WTC11 (cell line): Measurements from ENCODE around the gene PPP1R37. TPM values are rescaled to one million over a fixed set of nuclear protein-coding genes. Genes with fewer than 3 reads are reported as not detected.

Experiments
- ATAC-seq: fragments of 200-7000 bp; cut with Tn5 transposase; 2 replicates; pipeline ENCODE4 v1.10.0; 2021; ENCODE audit warnings: mild to moderate bottlenecking, moderate library complexity
- CTCF ChIA-PET: fragments of 300-600 bp; sonication (Branson Sonifier 250); formaldehyde crosslinking; loops from one replicate; lab custom pipeline; 2021; ENCODE audit warnings: antibody characterized with exemption; lab: Charles Lee
- POLR2A ChIA-PET: fragments of 350-600 bp; sonication (Branson Sonifier 250); formaldehyde crosslinking; loops from one replicate; lab custom pipeline; 2021; ENCODE audit warnings: antibody characterized with exemption; lab: Charles Lee
- DNase-seq: peaks from one replicate; pipeline ENCODE4 v3.0.0; 2021; ENCODE audit warnings: low spot score
- H3K27ac Mint-ChIP-seq: 2 replicates; pipeline ENCODE4 v1.8.0; 2021; ENCODE audit warnings: mixed read lengths
- H3K27me3 Mint-ChIP-seq: 2 replicates; pipeline ENCODE4 v1.8.0; 2021; ENCODE audit warnings: low read depth, mild to moderate bottlenecking, moderate library complexity, mixed read lengths
- H3K36me3 Mint-ChIP-seq: 2 replicates; pipeline ENCODE4 v1.8.0; 2021; ENCODE audit warnings: mixed read lengths
- H3K4me1 Mint-ChIP-seq: 2 replicates; pipeline ENCODE4 v1.8.0; 2022; ENCODE audit warnings: mixed read lengths
- H3K4me3 Mint-ChIP-seq: 2 replicates; pipeline ENCODE4 v1.8.0; 2021; ENCODE audit warnings: mild to moderate bottlenecking, moderate library complexity, mixed read lengths
- H3K9me3 Mint-ChIP-seq: 2 replicates; pipeline ENCODE4 v1.8.0; 2021; ENCODE audit warnings: mixed read lengths
- ARID4B ChIP-seq: sonication (generic); formaldehyde crosslinking; IDR thresholded peaks from 2 replicates; pipeline ENCODE4 v1.8.0; 2023; ENCODE audit warnings: missing genetic modification reagents, mild to moderate bottlenecking, borderline replicate concordance
- ATF1 ChIP-seq: sonication (generic); formaldehyde crosslinking; IDR thresholded peaks from 2 replicates; pipeline ENCODE4 v1.8.1; 2023; ENCODE audit warnings: mild to moderate bottlenecking, moderate library complexity, missing genetic modification reagents
- CDX4 ChIP-seq: fragments of 250-450 bp; sonication (Bioruptor Pico); IDR thresholded peaks from 2 replicates; pipeline ENCODE4 v1.9.0; 2021; ENCODE audit warnings: moderate library complexity, mild to moderate bottlenecking, inconsistent platforms, borderline replicate concordance
- ELF4 ChIP-seq: sonication (generic); formaldehyde crosslinking; IDR thresholded peaks from 2 replicates; pipeline ENCODE4 v1.8.1; 2022; ENCODE audit warnings: low read depth, mild to moderate bottlenecking, moderate library complexity, missing genetic modification reagents
- EMX1 ChIP-seq: fragments of 250-450 bp; sonication (Bioruptor Pico); IDR thresholded peaks from 2 replicates; pipeline ENCODE4 v1.8.0; 2021; ENCODE audit warnings: mild to moderate bottlenecking
- FOXP4 ChIP-seq: sonication (generic); formaldehyde crosslinking; IDR thresholded peaks from 2 replicates; pipeline ENCODE4 v1.8.0; 2022; ENCODE audit warnings: mild to moderate bottlenecking, missing genetic modification reagents
- GABPB1 ChIP-seq: sonication (generic); formaldehyde crosslinking; IDR thresholded peaks from 2 replicates; pipeline ENCODE4 v1.8.1; 2023; ENCODE audit warnings: mild to moderate bottlenecking, missing genetic modification reagents
- GRHL2 ChIP-seq: fragments of 250-450 bp; sonication (Bioruptor Pico); IDR thresholded peaks from 2 replicates; pipeline ENCODE4 v1.8.0; 2022; ENCODE audit warnings: mild to moderate bottlenecking, moderate library complexity; ENCODE audit not compliant: insufficient replicate concordance, severe bottlenecking
- IRF2 ChIP-seq: sonication (generic); formaldehyde crosslinking; IDR thresholded peaks from 2 replicates; pipeline ENCODE4 v1.8.0; 2022; ENCODE audit warnings: low read depth, missing genetic modification reagents, borderline replicate concordance
- MLX ChIP-seq: sonication (generic); formaldehyde crosslinking; IDR thresholded peaks from 2 replicates; pipeline ENCODE4 v1.8.1; 2023; ENCODE audit warnings: mild to moderate bottlenecking, missing genetic modification reagents, moderate library complexity
- NFYB ChIP-seq: sonication (generic); formaldehyde crosslinking; conservative IDR thresholded peaks from 2 replicates; pipeline ENCODE4 v1.8.0; 2022; ENCODE audit warnings: low read depth, missing genetic modification reagents
- OVOL2 ChIP-seq: fragments of 250-450 bp; sonication (Bioruptor Pico); IDR thresholded peaks from 2 replicates; pipeline ENCODE4 v1.9.0; 2021; ENCODE audit warnings: mild to moderate bottlenecking, borderline replicate concordance
- RORB ChIP-seq: fragments of 250-450 bp; sonication (Bioruptor Pico); IDR thresholded peaks from 2 replicates; pipeline ENCODE4 v1.9.0; 2021; ENCODE audit warnings: mild to moderate bottlenecking
- SMAD3 ChIP-seq: sonication (generic); formaldehyde crosslinking; IDR thresholded peaks from 2 replicates; pipeline ENCODE4 v1.8.0; 2022; ENCODE audit warnings: missing genetic modification reagents, mild to moderate bottlenecking, borderline replicate concordance
- STAT6 ChIP-seq: sonication (generic); formaldehyde crosslinking; conservative IDR thresholded peaks from 2 replicates; pipeline ENCODE4 v1.8.1; 2023; ENCODE audit warnings: mild to moderate bottlenecking, low read depth, missing genetic modification reagents, moderate library complexity
- ZBTB21 ChIP-seq: sonication (generic); formaldehyde crosslinking; IDR thresholded peaks from 2 replicates; pipeline ENCODE4 v1.8.1; 2023; ENCODE audit warnings: mild to moderate bottlenecking, missing genetic modification reagents, borderline replicate concordance
- ZNF121 ChIP-seq: sonication (generic); formaldehyde crosslinking; IDR thresholded peaks from 2 replicates; pipeline ENCODE4 v1.8.0; 2023; ENCODE audit warnings: missing genetic modification reagents
- ZNF232 ChIP-seq: sonication (generic); formaldehyde crosslinking; IDR thresholded peaks from 2 replicates; pipeline ENCODE4 v1.8.0; 2022; ENCODE audit warnings: mild to moderate bottlenecking, missing genetic modification reagents
- ZNF671 ChIP-seq: fragments of 250-450 bp; sonication (Bioruptor Pico); IDR thresholded peaks from 2 replicates; pipeline ENCODE4 v1.8.0; 2021; ENCODE audit warnings: mild to moderate bottlenecking
- total RNA-seq: library from RNA; stranded (reverse); gene quantifications from 3 replicates; pipeline ENCODE4 v1.2.3, GENCODE V29; 2021

Gene PPP1R37
- total RNA-seq, 1 experiment from 2014 or later = 35.4 TPM

GRCh38 chr19:45151821-45152503 lies 59.0 kb downstream of the PPP1R37 start (continued):
- TF ChIP-seq ARID4B = no peak
- 0 out of 2 replicates have a peak, but pooled peaks have one; percentile 18 for TF ChIP-seq ELF4 (CRISPR knock-in tag)
- no peak for TF ChIP-seq GABPB1
- no peak for TF ChIP-seq GRHL2 (CRISPR knock-in tag)

GRCh38 chr19:45152504-45153338 lies 59.7 kb downstream of the PPP1R37 start:
- Mint-ChIP-seq H3K36me3 (no peaks in the 10 kb centered on the region), H3K27me3 (peaks cover 58% of the 10 kb centered on the region), H3K9me3 (no peaks in the 10 kb centered on the region), H3K4me3 (peak overlapping the region; percentile 54), H3K27ac (no peak overlapping the region), H3K4me1 (peaks cover 15% of the 10 kb centered on the region)
- ATAC-seq (peak; percentile 23), DNase-seq (peak; percentile 75)
- ChIA-PET CTCF (interaction anchor here (0.5 to 4.8 kb wide), 32 partner anchors 7 to 192 kb away, joined by 3 to 21 read pairs (median 6); partner anchors contain the start of genes BLOC1S3, GEMIN7, NKPD1 and PPP1R37), POLR2A (interaction anchor here (0.6 to 0.9 kb wide), 2 partner anchors 63 to 797 kb away, joined by 3 to 4 read pairs; no protein-coding TSS in a partner anchor)
- peak; percentile 26 for TF ChIP-seq NFYB (CRISPR knock-in tag)
- TF ChIP-seq FOXP4 (CRISPR knock-in tag) = peak; percentile 91
- TF ChIP-seq ZBTB21 = peak; percentile 83
- TF ChIP-seq MLX = no peak
- TF ChIP-seq ZNF671 (CRISPR knock-in tag) = no peak
- peak; percentile 51; the same call in 1 of the 2 replicates for TF ChIP-seq ZNF232 (CRISPR knock-in tag)
- TF ChIP-seq STAT6 (CRISPR knock-in tag) = no peak; the same call in 1 of the 2 replicates
- TF ChIP-seq ATF1 (CRISPR knock-in tag) = no peak
- no peak for TF ChIP-seq EMX1 (CRISPR knock-in tag)
- TF ChIP-seq IRF2 (CRISPR knock-in tag) = no peak; the same call in 1 of the 2 replicates
- TF ChIP-seq GRHL2 (CRISPR knock-in tag) = no peak
- peak; percentile 86; the same call in 1 of the 2 replicates for TF ChIP-seq SMAD3 (CRISPR knock-in tag)
- TF ChIP-seq RORB (CRISPR knock-in tag) = no peak
- no peak for TF ChIP-seq ELF4 (CRISPR knock-in tag)
- no peak for TF ChIP-seq CDX4
- no peak for TF ChIP-seq ZNF121 (CRISPR knock-in tag)
- no peak for TF ChIP-seq OVOL2 (CRISPR knock-in tag)
